GM23248 (cell line): ENCODE results near the gene C12orf76. TPM values are rescaled to one million over a fixed set of nuclear protein-coding genes. Genes with fewer than 3 reads are reported as not detected.

ENCODE experiments used
- DNase-seq: peaks from one replicate; pipeline ENCODE4 v3.0.0-alpha.2; 2015
- H2AFZ ChIP-seq: fragments of 200-600 bp; sonication (generic); 2 replicates; pipeline ENCODE4 v1.6.1; 2016; ENCODE audit warnings: antibody characterized with exemption
- H3F3A ChIP-seq: fragments of 200-600 bp; sonication (generic); 2 replicates; pipeline ENCODE4 v1.6.1; 2016; ENCODE audit warnings: mild to moderate bottlenecking, antibody characterized with exemption, mixed run types; ENCODE audit not compliant: insufficient read depth
- H3K27ac ChIP-seq: fragments of 200-600 bp; sonication (generic); 2 replicates; pipeline ENCODE4 v1.5.1; 2016; ENCODE audit warnings: mild to moderate bottlenecking
- H3K27me3 ChIP-seq: fragments of 200-600 bp; sonication (generic); replicated peaks from 2 replicates; pipeline ENCODE4 v1.6.1; 2016; ENCODE audit warnings: mild to moderate bottlenecking; ENCODE audit not compliant: insufficient read depth
- H3K36me3 ChIP-seq: fragments of 200-600 bp; sonication (generic); 2 replicates; pipeline ENCODE4 v1.6.1; 2016; ENCODE audit warnings: low read depth, mild to moderate bottlenecking
- H3K4me1 ChIP-seq: fragments of 200-600 bp; sonication (generic); 2 replicates; pipeline ENCODE4 v1.6.1; 2016; ENCODE audit warnings: mild to moderate bottlenecking; ENCODE audit not compliant: insufficient read depth
- H3K4me2 ChIP-seq: fragments of 200-600 bp; sonication (generic); one replicate; pipeline ENCODE4 v1.6.1; 2016; ENCODE audit warnings: mild to moderate bottlenecking; ENCODE audit not compliant: unreplicated experiment
- H3K4me3 ChIP-seq: fragments of 200-600 bp; sonication (generic); 2 replicates; pipeline ENCODE4 v1.5.1; 2016; ENCODE audit warnings: mild to moderate bottlenecking
- H3K79me2 ChIP-seq: fragments of 200-600 bp; sonication (generic); 2 replicates; pipeline ENCODE4 v1.6.1; 2016; ENCODE audit warnings: mild to moderate bottlenecking; ENCODE audit not compliant: insufficient read depth
- H3K9ac ChIP-seq: fragments of 200-600 bp; sonication (generic); 2 replicates; pipeline ENCODE4 v1.6.1; 2016; ENCODE audit warnings: mild to moderate bottlenecking
- H3K9me2 ChIP-seq: fragments of 200-600 bp; sonication (generic); 2 replicates; pipeline ENCODE4 v1.6.1; 2016; ENCODE audit warnings: mixed run types, mild to moderate bottlenecking, moderate library complexity; ENCODE audit not compliant: insufficient read depth
- H3K9me3 ChIP-seq: fragments of 200-600 bp; sonication (generic); one replicate; pipeline ENCODE4 v1.6.1; 2017; ENCODE audit warnings: low read depth
- H4K20me1 ChIP-seq: fragments of 200-600 bp; sonication (generic); 2 replicates; pipeline ENCODE4 v1.6.0; 2016; ENCODE audit not compliant: insufficient read depth
- EZH2 ChIP-seq: fragments of 200-600 bp; sonication (generic); IDR thresholded peaks from 2 replicates; pipeline ENCODE4 v1.6.1; 2018; ENCODE audit warnings: antibody characterized with exemption, mild to moderate bottlenecking; ENCODE audit not compliant: insufficient read depth, poor library complexity, severe bottlenecking
- EZH2phosphoT487 ChIP-seq: fragments of 200-600 bp; sonication (generic); IDR thresholded peaks from 2 replicates; pipeline ENCODE4 v1.6.1; 2018; ENCODE audit warnings: antibody characterized with exemption, moderate library complexity, mild to moderate bottlenecking, low read depth; ENCODE audit not compliant: insufficient read depth
- WGBS, 2 experiments: methylation state at CpG; one replicate each; pipeline ENCODE4 v1.1.6; 2015 to 2017; ENCODE audit warnings: low lambda C conversion rate in 2 of 2, low coverage in 1 of 2; ENCODE audit errors: missing lambda C conversion rate in 2 of 2; 5-methylcytosine and 5-hydroxymethylcytosine counted together
- in situ Hi-C: fragments of 300-500 bp; cut with MboI; formaldehyde crosslinking; loops from 2 replicates; pipeline ENCODE4 v1.15.0; 2020
- polyA plus RNA-seq: library from polyadenylated mRNA; unstranded; fragments of >200 nt; fragmentation: Nextera tagmentation; extraction: Ambion mirVana; gene quantifications from 2 replicates; pipeline ENCODE4 v1.2.1, GENCODE V29; 2016
- total RNA-seq: library from RNA; depleted of rRNA; stranded (reverse); fragments of >200 nt; shearing (Covaris generic); gene quantifications from 2 replicates; pipeline ENCODE4 v1.2.3, GENCODE V29; 2014

Gene C12orf76
- total and polyA plus RNA-seq, 2 experiments from 2014 or later, result 12.3 to 21.2 TPM

DNA sequence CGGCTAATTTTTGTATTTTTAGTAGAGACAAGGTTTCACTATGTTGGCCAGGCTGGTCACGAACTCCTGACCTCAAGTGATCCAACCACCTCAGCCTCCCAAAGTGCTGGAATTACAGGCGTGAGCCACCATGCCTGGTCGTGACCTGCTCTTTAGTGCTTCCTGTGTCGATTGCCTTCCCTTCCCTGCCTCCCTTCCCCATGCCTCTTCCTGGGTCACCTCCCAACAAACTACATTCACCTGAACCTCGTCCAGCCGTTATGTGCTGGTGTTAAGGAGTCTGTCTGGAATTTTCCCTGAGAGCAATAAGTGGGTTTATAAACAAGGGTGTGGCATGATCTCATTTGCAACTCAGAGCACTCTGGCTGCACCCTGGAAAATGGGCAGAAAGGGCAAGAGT is 32.1 kb upstream of the C12orf76 start:
- WGBS, 2 experiments, result 57 to 71% methylated on average over 7 of the region's 7 CpGs
- Histone ChIP-seq H3K27me3 (no peaks in the 10 kb centered on the region), H3K4me2 (no peak overlapping the region), H3K4me1 (no peaks in the 10 kb centered on the region), H3K9me2 (no peaks in the 10 kb centered on the region), H3K9me3 (no peaks in the 10 kb centered on the region), H3K27ac (no peak overlapping the region), H3K36me3 (no peaks in the 10 kb centered on the region), H3K9ac (no peak overlapping the region), H3F3A (no peaks in the 10 kb centered on the region), H3K79me2 (no peaks in the 10 kb centered on the region), H2AFZ (no peak overlapping the region), H4K20me1 (no peaks in the 10 kb centered on the region), H3K4me3 (no peak overlapping the region)
- in situ Hi-C loops, result no loop called here
- TF ChIP-seq EZH2 (no peak), EZH2phosphoT487 (no peak)
- DNase-seq, result no peak

DNA sequence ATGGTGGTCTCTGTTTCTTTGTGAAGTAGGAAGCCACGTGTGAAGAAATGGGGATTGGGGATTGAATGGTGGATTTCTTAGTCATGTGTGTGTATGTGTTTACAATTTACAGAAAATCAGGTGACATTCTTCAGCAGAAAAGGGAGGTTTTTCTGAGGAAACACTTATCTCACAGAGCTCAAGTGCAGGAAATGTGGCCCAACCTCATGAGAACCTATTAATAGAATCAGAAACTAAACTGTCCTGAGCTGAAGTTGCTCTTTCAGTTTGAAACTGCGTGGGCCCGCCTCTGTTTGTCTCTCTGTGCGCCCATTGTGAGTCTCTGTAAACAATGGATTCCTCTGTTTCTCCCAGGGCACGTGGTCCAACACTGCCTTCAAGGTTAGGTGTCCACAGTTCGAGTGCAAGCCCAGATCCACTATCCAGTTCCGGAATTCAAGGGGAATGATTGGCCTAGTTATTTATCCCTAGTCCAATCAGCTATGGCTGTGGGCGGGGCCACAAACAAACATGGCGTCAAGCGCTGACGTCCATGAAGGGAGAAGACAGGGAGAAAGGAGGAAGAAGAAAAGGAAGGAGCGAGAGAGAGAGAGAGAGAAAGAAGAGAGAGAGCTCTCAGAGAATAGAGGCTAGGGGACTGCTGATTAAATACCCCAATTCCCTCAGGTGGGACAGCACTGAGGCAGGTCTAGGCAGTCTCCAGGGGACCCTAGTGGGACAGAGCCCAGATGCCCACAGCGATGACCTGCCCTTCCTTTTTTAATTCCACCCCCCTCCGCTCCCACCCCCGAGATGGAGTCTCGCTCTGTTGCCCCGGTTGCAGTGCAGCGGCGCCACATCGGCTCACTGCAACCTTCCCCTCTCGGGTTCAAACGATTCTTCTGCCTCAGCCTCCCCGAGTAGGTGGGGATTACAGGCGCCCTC is 31.4 kb upstream of the C12orf76 start:
- TF ChIP-seq EZH2 (no peak), EZH2phosphoT487 (no peak)
- Histone ChIP-seq H4K20me1 (no peaks in the 10 kb centered on the region), H3K4me2 (no peak overlapping the region), H3K4me1 (no peaks in the 10 kb centered on the region), H2AFZ (peak overlapping the region; percentile 15; the same call in 1 of the 2 replicates), H3K9me2 (no peaks in the 10 kb centered on the region), H3K36me3 (no peaks in the 10 kb centered on the region), H3K9ac (no peak overlapping the region), H3K27me3 (no peaks in the 10 kb centered on the region), H3K79me2 (no peaks in the 10 kb centered on the region), H3K9me3 (no peaks in the 10 kb centered on the region), H3K27ac (no peak overlapping the region), H3K4me3 (no peak overlapping the region), H3F3A (no peaks in the 10 kb centered on the region)
- DNase-seq, result no peak
- 84 to 86% methylated on average over 23 to 24 of the region's 24 CpGs for WGBS, 2 experiments
- in situ Hi-C loops, result no loop called here

DNA sequence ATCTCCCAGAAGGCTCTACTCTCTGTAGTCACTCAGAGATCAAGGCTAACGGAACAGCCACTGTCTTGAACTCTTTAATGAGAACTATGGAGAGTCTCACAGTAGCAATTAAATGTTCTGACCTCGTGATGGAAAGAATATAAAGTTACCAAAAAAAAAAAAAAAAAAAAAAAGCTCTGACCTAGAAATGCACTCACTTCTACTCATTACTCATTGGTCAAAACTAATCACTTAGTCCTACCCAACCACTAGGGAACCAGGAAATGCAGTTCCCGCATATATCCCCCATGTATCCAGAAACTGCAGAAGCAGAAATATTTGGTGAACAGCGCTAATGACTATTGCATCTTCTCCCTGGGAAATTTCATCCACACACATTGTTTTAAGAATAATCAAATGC is 29.5 kb upstream of the C12orf76 start:
- no peaks in the 10 kb centered on the region for H3F3A ChIP-seq
- no peak for TF ChIP-seq EZH2phosphoT487
- no peak for TF ChIP-seq EZH2
- no peak for DNase-seq
- WGBS, 2 experiments, result 59 to 60% methylated on average over 4 of the region's 4 CpGs
- no peaks in the 10 kb centered on the region for H3K4me1 ChIP-seq
- H3K27ac ChIP-seq, result no peak overlapping the region
- H3K36me3 ChIP-seq, result no peaks in the 10 kb centered on the region
- H2AFZ ChIP-seq, result no peak overlapping the region
- no peak overlapping the region for H3K4me2 ChIP-seq
- H3K79me2 ChIP-seq, result no peaks in the 10 kb centered on the region
- H3K9ac ChIP-seq, result no peak overlapping the region
- no peaks in the 10 kb centered on the region for H3K9me3 ChIP-seq
- H3K27me3 ChIP-seq, result no peaks in the 10 kb centered on the region
- no peaks in the 10 kb centered on the region for H4K20me1 ChIP-seq
- in situ Hi-C loops, result no loop called here
- no peaks in the 10 kb centered on the region for H3K9me2 ChIP-seq
- no peak overlapping the region for H3K4me3 ChIP-seq

DNA sequence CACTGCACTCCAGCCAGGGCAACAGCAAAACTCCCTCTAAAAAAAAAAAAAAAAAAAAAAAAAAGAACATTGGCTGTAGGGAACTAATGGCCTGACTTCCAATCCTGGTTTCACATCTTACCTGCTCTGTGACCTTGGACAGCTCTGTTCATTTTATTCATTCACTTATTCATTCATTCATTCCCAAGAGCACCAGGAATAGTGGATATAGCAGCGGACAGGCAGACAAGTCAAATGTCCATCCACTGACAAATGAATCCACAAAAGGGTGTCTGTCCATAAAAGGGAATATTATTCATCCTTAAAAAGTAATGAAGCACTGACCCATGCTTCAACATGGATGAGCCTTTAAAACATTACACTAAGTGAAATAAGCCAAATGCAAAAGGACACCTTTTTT is 27.6 kb upstream of the C12orf76 start:
- no peaks in the 10 kb centered on the region for H3K9me2 ChIP-seq
- H3K9me3 ChIP-seq, result no peaks in the 10 kb centered on the region
- no peak for DNase-seq
- H3F3A ChIP-seq, result no peaks in the 10 kb centered on the region
- H3K9ac ChIP-seq, result no peak overlapping the region
- no peaks in the 10 kb centered on the region for H4K20me1 ChIP-seq
- H3K4me3 ChIP-seq, result no peak overlapping the region
- H3K79me2 ChIP-seq, result no peaks in the 10 kb centered on the region
- H3K27ac ChIP-seq, result no peak overlapping the region
- no peak overlapping the region for H3K4me2 ChIP-seq
- H3K4me1 ChIP-seq, result no peaks in the 10 kb centered on the region
- no peaks in the 10 kb centered on the region for H3K27me3 ChIP-seq
- no peaks in the 10 kb centered on the region for H3K36me3 ChIP-seq
- no peak overlapping the region for H2AFZ ChIP-seq
- in situ Hi-C loops, result no loop called here
- WGBS, 2 experiments, result 92 to 97% methylated on average over 1 of the region's 1 CpG
- TF ChIP-seq EZH2, result no peak
- no peak for TF ChIP-seq EZH2phosphoT487
